ENCODE measurements around the gene KATNB1.

The KATNB1 gene

GRCh38 chr16:57801809-57802340 lies 66.3 kb downstream of the KATNB1 start:
- Histone ChIP-seq H3K4me3 (ENCODE audit: low read depth in 1 of 2, low read length in 2 of 2) (no peak overlapping the region), H3K9me3 (ENCODE audit: insufficient read depth, low read length, severe bottlenecking) (no peaks in the 10 kb centered on the region), H3K9ac (ENCODE audit: low read depth, low read length) (no peak overlapping the region), H3K27me3 (ENCODE audit: insufficient read depth, low read length, poor library complexity) (no peaks in the 10 kb centered on the region), H3K27ac (ENCODE audit: low read length) (no peak overlapping the region), H3K4me2 (ENCODE audit: insufficient read depth, low read length) (no peak overlapping the region), H3K36me3 (ENCODE audit: insufficient read depth, low read length) (no peaks in the 10 kb centered on the region), H3K79me2 (ENCODE audit: insufficient read depth, low read length) (no peaks in the 10 kb centered on the region), H4K20me1 (ENCODE audit: insufficient read depth, low read length) (no peaks in the 10 kb centered on the region), H2AFZ (ENCODE audit: low read depth, low read length) (no peak overlapping the region), H3K4me1 (ENCODE audit: insufficient read depth, low read length) (peaks cover 16% of the 10 kb centered on the region)
- no peak for TF ChIP-seq CTCF (IDR thresholded peaks at IDR 0.05; ENCODE audit: borderline replicate concordance, extremely low read depth, low read length, poor library complexity, severe bottlenecking)
- TF ChIP-seq EZH2 (IDR thresholded peaks at IDR 0.05; ENCODE audit: borderline replicate concordance, low read depth, low read length, severe bottlenecking), result no peak
- ATAC-seq (ENCODE audit: insufficient read depth, low read depth) (no peak), DNase-seq (no peak)

- peak; percentile 32 for DNase-seq
- H3K36me3 ChIP-seq (ENCODE audit: insufficient read depth, low read length), result no peaks in the 10 kb centered on the region
Observed at GRCh38 chr16:57802341-57803133, 67.0 kb downstream of the KATNB1 start, which contains the start of gene KIFC3. TSS of gene KIFC3 (minus strand) at chr16:57802491. CDS start at chr16:57798243, 4,248 bp downstream.

GRCh38 chr16:57803134-57803990 lies 67.8 kb downstream of the KATNB1 start:
- Histone ChIP-seq H3K36me3 (ENCODE audit: insufficient read depth, low read length) (no peaks in the 10 kb centered on the region), H2AFZ (ENCODE audit: low read depth, low read length) (no peak overlapping the region), H3K9me3 (ENCODE audit: insufficient read depth, low read length, severe bottlenecking) (no peaks in the 10 kb centered on the region), H3K27ac (ENCODE audit: low read length) (no peak overlapping the region), H3K4me2 (ENCODE audit: insufficient read depth, low read length) (no peak overlapping the region), H3K4me3 (ENCODE audit: low read depth in 1 of 2, low read length in 2 of 2) (no peak overlapping the region), H3K79me2 (ENCODE audit: insufficient read depth, low read length) (no peaks in the 10 kb centered on the region), H3K27me3 (ENCODE audit: insufficient read depth, low read length, poor library complexity) (no peaks in the 10 kb centered on the region), H4K20me1 (ENCODE audit: insufficient read depth, low read length) (no peaks in the 10 kb centered on the region), H3K4me1 (ENCODE audit: insufficient read depth, low read length) (peaks cover 28% of the 10 kb centered on the region), H3K9ac (ENCODE audit: low read depth, low read length) (no peak overlapping the region)
- TF ChIP-seq EZH2 (IDR thresholded peaks at IDR 0.05; ENCODE audit: borderline replicate concordance, low read depth, low read length, severe bottlenecking), result no peak
- no peak for TF ChIP-seq CTCF (IDR thresholded peaks at IDR 0.05; ENCODE audit: borderline replicate concordance, extremely low read depth, low read length, poor library complexity, severe bottlenecking)
- ATAC-seq (ENCODE audit: insufficient read depth, low read depth) (no peak), DNase-seq (no peak)

More at GRCh38 chr16:57802341-57803133, 67.0 kb downstream of the KATNB1 start, which contains the start of gene KIFC3:
- Histone ChIP-seq H2AFZ (ENCODE audit: low read depth, low read length) (no peak within 1 kb of the TSS), H3K4me3 (ENCODE audit: low read depth in 1 of 2, low read length in 2 of 2) (no peak within 1 kb of the TSS), H3K79me2 (ENCODE audit: insufficient read depth, low read length) (no peaks in the 10 kb centered on the region), H3K27me3 (ENCODE audit: insufficient read depth, low read length, poor library complexity) (no peaks in the 10 kb centered on the region), H3K9me3 (ENCODE audit: insufficient read depth, low read length, severe bottlenecking) (no peaks in the 10 kb centered on the region), H3K27ac (ENCODE audit: low read length) (no peak within 1 kb of the TSS), H3K4me1 (ENCODE audit: insufficient read depth, low read length) (peaks cover 21% of the 10 kb centered on the region), H3K9ac (ENCODE audit: low read depth, low read length) (no peak within 1 kb of the TSS), H4K20me1 (ENCODE audit: insufficient read depth, low read length) (no peaks in the 10 kb centered on the region), H3K4me2 (ENCODE audit: insufficient read depth, low read length) (no peak within 1 kb of the TSS)
- TF ChIP-seq CTCF (IDR thresholded peaks at IDR 0.05; ENCODE audit: borderline replicate concordance, extremely low read depth, low read length, poor library complexity, severe bottlenecking) (no peak), EZH2 (IDR thresholded peaks at IDR 0.05; ENCODE audit: borderline replicate concordance, low read depth, low read length, severe bottlenecking) (no peak)
- ATAC-seq (ENCODE audit: insufficient read depth, low read depth), result no peak

Data from DND-41 (cell line).